GM19193 (cell line): Measurements from ENCODE around the gene CCNQ.

Source experiments
- POLR2A ChIP-seq: IDR thresholded peaks from 4 replicates; pipeline ENCODE4 v1.6.1; 2011; ENCODE audit not compliant: insufficient read depth, insufficient read length; ENCODE audit errors: extremely low read depth

CCNQ gene

DNA sequence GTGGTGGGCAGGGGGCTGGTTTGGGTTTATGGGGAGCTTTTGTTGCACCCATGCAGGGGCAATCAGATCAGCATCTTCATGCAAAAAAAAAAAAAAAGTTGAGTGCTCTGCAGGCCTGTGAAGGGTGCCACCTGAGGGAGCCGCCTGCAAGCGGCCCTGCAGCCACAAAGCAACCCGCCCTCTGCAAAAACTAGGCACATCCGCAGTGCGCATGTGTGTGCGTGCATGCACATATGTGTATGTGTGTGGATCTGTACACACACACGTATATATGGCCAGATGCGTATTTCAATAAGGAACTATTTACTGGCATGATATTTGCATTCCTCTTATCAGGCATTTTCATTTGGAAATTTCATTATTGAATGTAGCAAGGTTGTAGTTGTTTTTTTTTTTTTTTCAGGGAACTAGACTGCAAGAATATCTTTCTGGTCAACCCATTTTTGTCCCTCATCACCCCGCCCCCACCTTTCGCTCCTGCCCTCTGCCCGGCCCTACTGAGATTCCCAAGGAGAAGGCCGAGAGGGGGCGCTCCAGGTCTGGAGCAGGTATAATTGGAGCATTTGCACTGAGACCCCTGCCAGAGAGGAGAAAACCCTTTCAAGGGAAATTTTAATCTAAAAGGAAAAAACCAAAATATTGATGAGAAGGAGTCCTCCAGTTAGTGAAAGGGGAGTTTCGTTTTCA lies 18.1 kb downstream of the CCNQ start:
- no peak for TF ChIP-seq POLR2A

DNA sequence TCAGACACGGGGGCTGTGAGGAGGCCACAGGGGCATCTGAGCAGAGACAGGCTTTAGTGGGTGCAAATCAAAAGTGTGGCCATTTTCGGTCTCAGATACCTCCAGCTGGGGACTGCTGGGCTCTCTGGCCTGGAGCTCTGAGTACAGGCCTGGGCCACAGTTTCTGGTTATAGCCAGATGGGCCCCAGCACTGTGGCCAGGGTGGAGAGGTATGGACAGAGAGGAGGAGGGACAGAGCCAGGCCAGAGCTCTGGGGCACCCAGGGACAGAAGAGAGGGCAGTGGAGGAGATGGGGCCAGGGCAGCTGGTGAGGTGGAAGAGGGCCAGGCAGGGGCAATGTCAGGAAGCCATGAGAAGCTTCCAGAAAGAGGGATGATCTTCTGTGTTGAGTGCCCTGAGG lies 20.1 kb downstream of the CCNQ start:
- TF ChIP-seq POLR2A, result no peak

DNA sequence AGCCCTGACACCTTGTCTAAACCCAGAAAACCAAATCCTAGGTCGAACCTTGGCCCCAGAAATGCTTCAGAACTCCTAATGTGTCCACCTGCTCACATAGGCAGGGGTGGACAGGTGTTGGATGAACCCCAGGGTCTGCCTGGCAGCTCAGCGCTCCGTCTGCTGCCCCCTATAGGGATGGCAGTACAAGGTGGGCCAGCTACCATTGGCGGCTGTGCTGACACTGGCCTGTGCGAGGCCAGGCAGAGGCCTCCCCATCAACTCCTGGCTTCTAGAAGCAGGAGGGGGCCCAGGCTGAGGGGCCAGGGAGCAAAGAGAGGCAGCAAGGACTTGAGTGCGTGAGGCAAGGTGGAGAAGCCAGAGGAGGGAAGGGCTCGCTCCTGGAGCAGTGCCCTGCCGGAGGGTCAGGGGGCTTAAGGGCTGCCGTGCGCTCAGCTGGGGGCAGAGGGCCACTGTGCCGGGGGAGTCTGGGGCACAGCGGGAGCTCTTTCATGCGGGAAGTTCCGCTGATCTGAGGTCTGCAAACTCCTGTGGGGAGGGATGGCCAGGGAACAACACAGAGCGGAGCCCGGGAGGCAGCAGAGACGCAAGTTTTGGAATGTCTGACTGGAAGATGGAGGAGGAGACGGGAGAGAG lies 20.6 kb downstream of the CCNQ start:
- TF ChIP-seq POLR2A, result no peak

DNA sequence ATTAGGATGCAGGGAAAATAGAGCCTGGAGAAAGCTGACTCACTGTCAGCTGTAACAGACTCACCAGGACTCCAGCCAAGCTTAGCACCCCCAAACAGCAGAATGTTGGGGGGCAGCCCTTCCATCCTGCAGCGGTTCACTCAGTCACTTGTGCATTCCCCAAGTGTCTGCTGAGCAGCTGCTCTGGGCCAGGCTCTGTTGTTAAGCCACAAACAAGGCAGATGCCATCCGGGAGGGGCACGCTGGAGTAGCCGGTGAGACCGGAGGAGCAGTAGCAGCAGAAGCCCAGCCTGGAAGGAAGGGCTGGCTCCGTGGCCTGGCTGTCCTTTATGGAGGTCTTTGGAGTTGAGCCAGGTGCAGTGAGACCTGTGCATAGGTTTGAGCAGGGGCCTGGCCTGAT lies 22.0 kb downstream of the CCNQ start:
- TF ChIP-seq POLR2A, result no peak

DNA sequence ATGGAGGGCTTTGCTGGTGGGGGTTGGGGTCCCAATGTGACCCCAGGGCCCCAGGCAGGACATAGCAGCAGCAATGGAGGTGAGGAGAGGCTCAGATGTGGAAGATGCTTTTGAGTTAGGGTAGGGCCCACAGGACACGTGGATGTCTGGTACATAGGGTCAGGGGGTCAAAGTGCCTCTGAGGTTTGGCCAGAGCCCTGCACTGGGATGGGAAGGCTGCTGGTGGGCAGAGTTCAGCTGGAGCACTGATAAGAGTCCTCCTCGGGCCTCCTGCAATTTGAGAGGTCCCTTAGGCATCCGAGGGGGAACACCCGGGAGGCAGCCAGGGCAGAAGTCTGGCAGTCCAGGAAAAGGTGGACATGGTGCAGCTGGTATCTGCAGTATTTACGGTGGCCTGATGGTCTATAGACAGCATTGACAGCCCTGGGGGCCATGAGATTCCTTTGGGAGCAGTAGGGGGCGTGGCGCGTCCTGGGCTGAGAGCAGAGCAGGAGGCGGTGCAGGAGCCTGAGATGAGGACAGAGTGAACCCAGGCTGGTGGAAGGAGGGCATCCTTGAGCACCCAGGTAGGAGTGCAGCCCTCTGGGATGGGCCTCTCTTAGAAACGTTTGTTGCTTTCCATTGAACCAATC lies 22.6 kb downstream of the CCNQ start:
- TF ChIP-seq POLR2A, result no peak

DNA sequence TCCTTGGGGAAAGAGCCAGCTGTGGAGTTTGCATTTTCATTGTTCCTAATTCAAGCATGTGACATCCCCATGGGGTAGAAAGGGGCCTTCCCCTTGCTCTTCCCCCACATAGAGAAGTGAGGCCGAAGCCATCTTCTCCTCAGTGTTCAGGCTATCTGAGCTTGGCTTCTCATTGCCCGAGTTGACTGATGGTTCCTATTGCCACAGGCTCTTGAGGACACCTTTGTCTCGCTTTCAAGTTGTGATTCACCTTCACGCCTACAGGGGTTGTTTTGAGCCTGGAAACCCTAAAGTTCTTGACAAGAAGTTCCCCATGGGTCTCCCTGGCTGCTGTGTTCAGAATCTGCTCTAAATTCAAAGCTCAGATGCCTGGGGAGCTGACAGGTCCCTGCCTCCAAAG lies 25.0 kb downstream of the CCNQ start:
- TF ChIP-seq POLR2A, result no peak

DNA sequence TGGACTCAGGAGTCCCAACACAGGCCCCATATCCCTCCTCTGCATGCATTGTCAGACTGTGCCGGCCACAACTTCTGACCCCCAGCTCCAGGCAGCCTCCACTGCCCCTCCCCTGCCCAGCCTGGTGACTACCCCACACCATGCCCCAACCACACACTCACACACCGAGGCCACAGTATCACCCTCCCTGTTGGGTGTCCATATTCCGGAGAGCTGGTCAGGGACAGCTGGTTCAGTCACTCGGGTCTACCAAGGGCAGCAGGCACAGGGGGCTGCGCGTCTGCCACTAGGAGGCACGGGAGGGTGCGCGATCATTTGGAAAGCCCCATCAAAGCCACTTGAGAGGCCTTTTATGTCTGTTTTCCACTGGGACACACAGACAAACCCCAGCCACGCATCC lies 26.3 kb downstream of the CCNQ start:
- no peak for TF ChIP-seq POLR2A

DNA sequence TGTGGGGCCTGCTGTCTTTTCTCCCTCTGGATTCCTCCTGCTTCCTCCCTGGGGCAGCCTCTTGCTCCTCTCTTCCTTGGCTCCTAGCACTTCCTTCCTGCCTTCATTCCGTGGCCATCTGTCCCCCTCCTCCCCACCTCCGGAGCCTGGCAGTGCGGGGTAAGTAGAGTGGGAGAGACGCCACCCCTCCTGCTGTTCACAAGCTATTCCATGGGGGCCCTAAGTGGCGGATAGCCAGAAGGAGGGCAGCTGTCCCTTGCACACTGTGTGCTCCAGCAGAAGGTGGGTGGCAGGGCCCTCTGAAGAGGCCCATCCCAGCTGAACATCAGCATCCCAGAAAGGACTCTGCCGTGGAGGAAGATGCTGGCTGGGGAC lies 27.4 kb downstream of the CCNQ start:
- TF ChIP-seq POLR2A, result no peak

DNA sequence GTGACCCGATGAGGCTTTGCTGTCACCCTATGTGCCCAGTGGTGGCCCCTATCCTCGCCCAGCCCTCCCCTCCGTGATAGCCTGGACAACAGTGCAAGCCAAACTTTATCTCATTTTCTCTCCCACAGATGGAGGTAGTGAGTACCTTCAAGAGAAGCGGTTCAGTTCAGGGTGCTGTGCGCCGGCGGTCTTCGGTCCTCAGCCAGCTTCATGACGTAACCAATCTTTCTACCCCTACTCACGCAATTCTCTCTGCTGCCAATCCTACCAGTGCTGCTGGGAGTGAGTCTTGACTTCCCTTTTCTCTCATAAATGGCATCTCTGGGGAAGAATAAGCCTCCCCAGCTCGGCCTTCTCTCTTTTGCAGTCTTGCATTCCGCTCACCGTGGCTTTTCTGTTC lies 29.5 kb downstream of the CCNQ start:
- no peak for TF ChIP-seq POLR2A

DNA sequence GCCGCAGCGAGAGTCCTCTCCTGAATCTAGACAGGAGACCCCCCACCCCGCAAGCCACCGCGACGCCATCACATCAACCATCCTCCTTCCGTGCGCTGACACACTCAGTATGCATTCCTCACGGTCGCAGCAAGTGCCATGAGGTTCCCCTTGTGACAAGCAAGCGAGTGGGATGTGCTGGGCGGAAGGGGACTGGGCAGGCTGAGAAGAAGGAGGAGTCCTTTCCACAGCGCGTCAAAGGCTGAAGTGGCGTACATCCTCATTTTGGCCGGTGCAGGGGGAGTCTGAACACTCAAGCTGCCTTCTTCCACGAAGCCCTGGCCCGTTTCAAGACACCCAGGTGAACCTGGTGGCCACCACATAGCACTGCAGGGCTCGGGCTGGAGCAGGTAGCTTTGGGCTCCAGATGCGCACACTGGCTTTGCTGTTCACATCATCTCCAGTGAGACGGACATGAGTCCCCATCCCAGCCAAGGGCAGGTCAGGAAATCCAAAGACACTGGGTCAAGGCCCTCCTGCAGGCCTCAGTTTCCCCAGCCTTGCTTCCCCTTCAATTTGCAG lies 30.4 kb downstream of the CCNQ start:
- TF ChIP-seq POLR2A, result no peak

DNA sequence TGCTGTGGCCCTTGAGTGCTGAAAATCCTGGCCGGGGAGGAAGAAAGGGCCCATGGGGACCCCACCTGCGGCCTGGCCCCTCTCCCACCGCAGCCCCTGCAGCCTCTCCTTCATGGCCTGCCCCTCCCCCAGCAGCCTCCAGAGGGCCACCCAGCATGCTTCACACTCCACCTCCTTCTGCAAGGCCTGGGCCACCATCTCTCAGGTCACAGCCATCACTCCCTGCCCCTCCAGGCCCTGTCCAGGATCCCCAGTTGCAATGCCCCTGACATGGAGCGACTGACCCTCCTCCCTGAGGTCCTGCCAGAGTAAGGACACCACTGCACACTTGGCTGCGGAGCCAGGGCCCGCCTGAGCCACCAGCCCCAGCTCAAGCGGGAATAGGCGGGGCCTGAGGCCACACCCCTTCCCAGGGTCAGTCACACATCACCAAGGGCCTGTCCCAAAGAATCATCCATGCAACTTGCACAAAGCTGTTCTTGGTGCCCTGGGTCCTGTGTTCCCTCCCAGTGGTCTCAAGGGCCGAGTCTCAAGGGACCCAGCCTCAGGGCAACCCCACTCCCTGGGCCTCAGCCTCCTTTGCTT lies 32.9 kb downstream of the CCNQ start:
- no peak for TF ChIP-seq POLR2A

DNA sequence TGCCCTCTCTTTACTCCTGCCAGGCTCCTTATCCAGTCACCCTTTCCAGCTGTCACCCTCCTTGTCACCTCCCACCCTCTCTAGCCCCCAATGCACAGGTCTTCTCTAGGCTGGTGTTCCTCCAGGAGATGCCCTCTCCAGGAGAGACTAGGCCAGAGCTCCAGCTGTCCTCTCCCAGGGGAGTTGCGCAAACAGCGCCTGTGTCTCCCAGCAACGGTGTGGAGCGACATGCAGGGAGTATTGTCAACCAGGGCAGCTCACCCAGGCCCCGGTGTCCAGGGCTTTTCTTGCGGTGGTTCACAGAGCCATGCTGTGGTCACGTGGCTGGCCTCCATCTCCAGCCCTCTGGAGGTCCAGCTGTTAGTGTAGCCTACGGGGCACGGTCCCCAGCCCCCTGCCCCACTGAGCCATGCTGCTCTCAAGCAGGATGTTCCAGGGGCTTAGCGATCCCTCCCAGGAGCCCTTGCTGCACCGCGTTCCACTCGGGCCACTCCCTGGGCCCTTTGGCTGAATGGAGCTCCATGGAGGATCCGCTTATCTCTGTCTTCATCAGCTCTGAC lies 34.8 kb downstream of the CCNQ start:
- TF ChIP-seq POLR2A, result no peak

DNA sequence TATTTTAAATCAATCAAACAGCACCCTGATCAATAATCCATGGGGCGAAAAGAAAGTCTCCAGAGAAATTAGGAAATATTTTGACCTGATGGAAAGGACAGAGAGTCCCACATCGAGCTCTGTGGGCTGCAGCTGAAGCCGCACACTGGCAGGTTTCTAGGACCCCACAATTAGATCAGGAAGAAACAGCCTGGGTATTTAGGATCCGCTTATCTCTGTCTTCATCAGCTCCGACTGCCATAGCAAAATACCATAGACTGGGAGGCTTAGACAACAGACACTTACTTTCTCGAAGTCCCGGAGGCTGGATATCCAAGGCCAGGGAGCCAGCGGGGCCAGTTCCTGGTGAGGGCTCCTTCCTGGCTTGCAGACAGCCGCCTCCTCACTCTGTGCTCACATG lies 36.4 kb downstream of the CCNQ start:
- TF ChIP-seq POLR2A, result no peak

DNA sequence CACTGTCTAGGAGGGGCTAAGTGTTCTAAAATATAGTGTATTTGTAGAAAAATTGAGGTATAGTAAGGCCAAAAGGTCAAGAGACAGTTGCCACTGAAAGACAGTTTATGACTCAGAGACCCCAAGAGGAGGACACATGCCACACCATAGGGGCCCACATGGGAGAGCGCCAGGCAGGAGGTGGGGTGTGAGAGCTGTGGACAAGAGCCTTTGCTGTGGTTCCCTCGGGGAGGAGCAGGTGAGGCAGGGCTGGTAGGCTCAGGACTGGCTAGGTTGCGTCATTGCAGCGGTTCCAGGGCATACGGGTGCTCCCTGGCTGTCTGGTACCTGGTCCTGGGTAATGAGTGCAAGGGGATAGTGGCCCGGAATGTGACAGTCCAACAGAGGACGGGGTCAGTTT lies 37.6 kb downstream of the CCNQ start:
- no peak for TF ChIP-seq POLR2A

DNA sequence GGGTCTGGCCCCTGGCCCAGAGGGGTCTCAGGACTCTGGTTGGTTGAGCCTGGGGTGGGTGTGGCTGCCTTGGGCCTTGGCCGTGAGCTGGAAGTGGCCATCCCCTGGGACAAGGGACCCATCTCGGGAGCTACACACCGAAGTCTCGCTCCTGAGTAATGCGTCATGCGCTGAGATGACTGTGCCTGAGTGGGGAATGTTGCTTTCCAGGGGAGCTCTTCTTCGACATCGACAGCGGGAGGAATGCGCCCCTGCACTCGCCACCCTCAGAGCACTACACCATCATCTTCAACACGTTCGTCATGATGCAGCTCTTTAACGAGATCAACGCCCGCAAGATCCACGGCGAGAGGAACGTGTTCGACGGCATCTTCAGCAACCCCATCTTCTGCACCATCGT lies 38.5 kb downstream of the CCNQ start:
- no peak for TF ChIP-seq POLR2A

DNA sequence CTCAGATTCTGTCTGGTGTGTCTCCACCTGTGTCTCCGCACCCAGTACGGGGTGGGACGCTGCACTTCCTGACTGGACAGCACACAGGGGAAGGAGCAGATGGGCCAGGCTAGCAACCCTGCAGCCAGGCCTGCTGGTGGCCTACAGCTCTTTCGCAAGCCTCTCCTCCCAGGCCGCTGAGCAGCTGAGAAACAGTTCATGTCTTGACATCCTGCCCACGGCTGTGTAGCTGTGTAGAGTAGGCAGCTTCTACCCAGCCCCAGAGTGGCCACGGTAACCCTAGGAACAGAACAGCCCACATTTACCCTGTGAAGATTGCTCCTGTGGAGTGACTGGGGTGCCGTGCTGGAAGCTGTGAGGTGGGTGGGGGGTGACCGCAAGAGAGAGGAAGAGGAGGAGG lies 38.9 kb downstream of the CCNQ start:
- no peak for TF ChIP-seq POLR2A

DNA sequence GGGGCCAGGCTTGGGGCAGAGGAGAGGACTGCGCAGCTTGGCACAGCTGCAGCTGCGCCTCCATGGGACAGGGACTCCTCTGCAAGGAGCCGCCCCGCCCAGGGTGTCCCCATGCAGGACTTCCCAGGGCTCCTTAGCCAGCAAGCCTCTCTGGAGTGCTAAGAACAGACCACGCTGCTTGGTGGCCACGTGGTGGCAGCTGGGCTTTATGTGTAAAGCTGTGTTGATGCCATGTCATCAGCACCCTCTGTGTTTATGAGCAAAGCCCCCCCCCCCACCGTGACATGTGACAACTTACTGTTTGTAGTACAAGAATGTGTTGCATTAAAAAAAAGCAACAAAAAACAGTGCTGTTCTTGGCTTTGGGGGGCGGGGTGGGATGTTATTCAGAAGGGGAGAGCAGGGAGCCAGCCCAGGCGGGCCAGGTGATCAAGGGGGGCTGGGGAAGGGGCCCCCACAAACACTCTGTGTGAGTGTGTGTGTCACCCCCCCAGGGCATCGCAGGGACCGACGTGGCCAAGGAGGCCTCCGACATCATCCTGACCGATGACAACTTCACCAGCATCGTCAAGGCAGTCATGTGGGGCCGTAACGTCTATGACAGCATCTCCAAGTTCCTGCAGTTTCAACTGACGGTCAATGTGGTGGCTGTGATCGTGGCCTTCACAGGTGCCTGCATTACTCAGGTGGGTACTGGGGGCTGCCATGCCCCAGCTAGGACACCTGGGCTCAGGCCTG lies 41.2 kb downstream of the CCNQ start:
- no peak for TF ChIP-seq POLR2A
